ENCODE results near the gene SH3BP5.

SH3BP5 gene

GRCh38 chr3:15280853-15281532 lies 51.4 kb downstream of the SH3BP5 start:
- TF ChIP-seq CTCF (IDR thresholded peaks at IDR 0.05; ENCODE audit: low read depth, low read length), result no peak
- H3K4me3 ChIP-seq (ENCODE audit: low read depth, low read length), result no peak overlapping the region

GRCh38 chr3:15279671-15280402 lies 52.5 kb downstream of the SH3BP5 start:
- TF ChIP-seq CTCF (IDR thresholded peaks at IDR 0.05; ENCODE audit: low read depth, low read length), result no peak
- no peak overlapping the region for H3K4me3 ChIP-seq (ENCODE audit: low read depth, low read length)

GRCh38 chr3:15279205-15279604 lies 53.2 kb downstream of the SH3BP5 start:
- H3K4me3 ChIP-seq (ENCODE audit: low read depth, low read length), result no peak overlapping the region
- no peak for TF ChIP-seq CTCF (IDR thresholded peaks at IDR 0.05; ENCODE audit: low read depth, low read length)

GRCh38 chr3:15277861-15278500 lies 54.4 kb downstream of the SH3BP5 start:
- H3K4me3 ChIP-seq (ENCODE audit: low read depth, low read length), result no peak overlapping the region
- no peak for TF ChIP-seq CTCF (IDR thresholded peaks at IDR 0.05; ENCODE audit: low read depth, low read length)

GRCh38 chr3:15276028-15276724 lies 56.2 kb downstream of the SH3BP5 start:
- no peak for TF ChIP-seq CTCF (IDR thresholded peaks at IDR 0.05; ENCODE audit: low read depth, low read length)

GRCh38 chr3:15273227-15273626 lies 59.2 kb downstream of the SH3BP5 start:
- no peak overlapping the region for H3K4me3 ChIP-seq (ENCODE audit: low read depth, low read length)
- no peak for TF ChIP-seq CTCF (IDR thresholded peaks at IDR 0.05; ENCODE audit: low read depth, low read length)

More at GRCh38 chr3:15276028-15276724, 56.2 kb downstream of the SH3BP5 start:
- no peak overlapping the region for H3K4me3 ChIP-seq (ENCODE audit: low read depth, low read length)
